ENCODE measurements around the gene HOPX.
A peak's percentile ranks its signal among the peaks of the same experiment; 100 is the strongest.

Gene HOPX

GRCh38 chr4:56654238-56654632 is 26.9 kb downstream of the HOPX start:
- H3K4me2 ChIP-seq (ENCODE audit: low read length): peak overlapping the region; percentile 94
- no peaks in the 10 kb centered on the region for H3K36me3 ChIP-seq (ENCODE audit: control insufficient read depth, insufficient read depth, low read length)
- H3K79me2 ChIP-seq: no peaks in the 10 kb centered on the region
- H3K27me3 ChIP-seq (ENCODE audit: control insufficient read depth, insufficient read depth, low read length): no peaks in the 10 kb centered on the region
- TF ChIP-seq CTCF (IDR thresholded peaks at IDR 0.05): no peak
- no peak overlapping the region for H3K9ac ChIP-seq
- no peaks in the 10 kb centered on the region for H3K9me3 ChIP-seq (ENCODE audit: control insufficient read depth, low read length)
- H3K27ac ChIP-seq: peak overlapping the region; percentile 11
- no peak overlapping the region for H2AFZ ChIP-seq
- H3K4me3 ChIP-seq (ENCODE audit: low read depth, low read length): no peak overlapping the region
- no peaks in the 10 kb centered on the region for H3K4me1 ChIP-seq

- Histone ChIP-seq H2AFZ (no peak overlapping the region), H3K79me2 (no peaks in the 10 kb centered on the region), H3K4me3 (ENCODE audit: low read depth, low read length) (no peak overlapping the region), H3K4me2 (ENCODE audit: low read length) (no peak overlapping the region), H3K36me3 (ENCODE audit: control insufficient read depth, insufficient read depth, low read length) (no peaks in the 10 kb centered on the region), H3K9me3 (ENCODE audit: control insufficient read depth, low read length) (no peaks in the 10 kb centered on the region), H3K27me3 (ENCODE audit: control insufficient read depth, insufficient read depth, low read length) (no peaks in the 10 kb centered on the region), H3K4me1 (no peaks in the 10 kb centered on the region), H3K27ac (peak overlapping the region; percentile 11), H3K9ac (no peak overlapping the region)
- TF ChIP-seq CTCF (IDR thresholded peaks at IDR 0.05): no peak
These were observed 27.4 kb downstream of the HOPX start for GRCh38 chr4:56653461-56654237.

GRCh38 chr4:56652196-56652595 is 28.9 kb downstream of the HOPX start:
- Histone ChIP-seq H3K4me3 (ENCODE audit: low read depth, low read length) (no peak overlapping the region), H3K27ac (no peak overlapping the region), H3K79me2 (no peaks in the 10 kb centered on the region), H3K9me3 (ENCODE audit: control insufficient read depth, low read length) (no peaks in the 10 kb centered on the region), H3K4me1 (no peaks in the 10 kb centered on the region), H3K4me2 (ENCODE audit: low read length) (no peak overlapping the region), H3K27me3 (ENCODE audit: control insufficient read depth, insufficient read depth, low read length) (no peaks in the 10 kb centered on the region), H3K9ac (no peak overlapping the region), H2AFZ (no peak overlapping the region), H3K36me3 (ENCODE audit: control insufficient read depth, insufficient read depth, low read length) (no peaks in the 10 kb centered on the region)
- TF ChIP-seq CTCF (IDR thresholded peaks at IDR 0.05): no peak

- Histone ChIP-seq H3K36me3 (ENCODE audit: control insufficient read depth, insufficient read depth, low read length) (no peaks in the 10 kb centered on the region), H3K4me2 (ENCODE audit: low read length) (no peak overlapping the region), H3K27ac (no peak overlapping the region), H3K9me3 (ENCODE audit: control insufficient read depth, low read length) (no peaks in the 10 kb centered on the region), H2AFZ (no peak overlapping the region), H3K4me1 (no peaks in the 10 kb centered on the region), H3K79me2 (no peaks in the 10 kb centered on the region), H3K27me3 (ENCODE audit: control insufficient read depth, insufficient read depth, low read length) (no peaks in the 10 kb centered on the region), H3K4me3 (ENCODE audit: low read depth, low read length) (no peak overlapping the region), H3K9ac (no peak overlapping the region)
- TF ChIP-seq CTCF (IDR thresholded peaks at IDR 0.05): no peak
These were observed 30.1 kb downstream of the HOPX start for GRCh38 chr4:56651056-56651350.
